K562 (cell line): Measurements from ENCODE around the gene GP1BB. TPM values are rescaled to one million over a fixed set of nuclear protein-coding genes. Genes with fewer than 3 reads are reported as not detected.
A peak's percentile ranks its signal among the peaks of the same experiment; 100 is the strongest.

Experiments
- ATAC-seq: fragments of 200-7000 bp; cut with Tn5 transposase; 3 replicates; pipeline ENCODE4 v1.9.1; 2020; ENCODE audit warnings: moderate library complexity
- BruUV-seq: library from RNA; stranded (reverse); fragments of 400-500 nt; replicated peaks from 2 replicates; lab custom pipeline; 2021; lab: Mats Ljungman, UMichigan
- CTCF ChIA-PET: fragments of 300-600 bp; formaldehyde crosslinking; extraction: SDS; loops from one replicate; lab custom pipeline; 2021; ENCODE audit warnings: low intra/inter-chr PET ratio; lab: Yijun Ruan, JAX
- POLR2A ChIA-PET: fragments of 300-600, 350-650 bp; sonication (Branson Sonifier 250); formaldehyde crosslinking; extraction: SDS; loops from one replicate; lab custom pipeline; 2021; ENCODE audit warnings: antibody characterized with exemption, inconsistent platforms; lab: Yijun Ruan, JAX
- DNase-seq, 4 experiments: peaks; one replicate each; pipeline versions ENCODE4 v3.0.0 to v3.0.0-alpha.2; 2011 to 2018; ENCODE audit warnings: low spot score in 3 of 4, mixed read lengths in 3 of 4; ENCODE audit errors: extremely low read depth in 1 of 4
- FAIRE-seq: peaks from 2 replicates; lab custom pipeline; 2011; peaks lifted over from hg19 to GRCh38; lab: Jason Lieb, UNC
- H2AFZ ChIP-seq: 2 replicates; pipeline ENCODE4 v1.6.0; 2011; ENCODE audit warnings: low read depth, low read length, control low read depth, inconsistent platforms
- H3K27ac ChIP-seq: fragments of 200-600 bp; 3 replicates; pipeline ENCODE4 v1.8.0; 2011; ENCODE audit warnings: low read depth, mild to moderate bottlenecking, control low read depth, inconsistent platforms, low read length, moderate library complexity, mixed read lengths; ENCODE audit errors: extremely low read depth
- H3K27me3 ChIP-seq, 2 experiments: fragments of 300-600 bp in 1 of 2; 2 replicates in 1 of 2; 3 replicates in 1 of 2; pipeline versions ENCODE4 v1.6.0 to v1.8.0; 2011; ENCODE audit warnings: inconsistent platforms in 2 of 2, low read length in 2 of 2, mild to moderate bottlenecking in 1 of 2, mixed read lengths in 1 of 2, moderate library complexity in 1 of 2; ENCODE audit not compliant: control insufficient read depth in 2 of 2, insufficient read depth in 2 of 2
- H3K36me3 ChIP-seq: fragments of 300-600 bp; 3 replicates; pipeline ENCODE4 v1.8.0; 2011; ENCODE audit warnings: mild to moderate bottlenecking, low read length, inconsistent platforms; ENCODE audit not compliant: control insufficient read depth, insufficient read depth
- H3K4me1 ChIP-seq, 2 experiments: fragments of 200-600 bp in 1 of 2; replicated peaks in 1 of 2; 2 replicates in 1 of 2; 3 replicates in 1 of 2; pipeline versions ENCODE4 v1.5.1 to v1.8.0; 2011; ENCODE audit warnings: inconsistent platforms in 2 of 2, low read length in 2 of 2, mild to moderate bottlenecking in 1 of 2, mixed read lengths in 1 of 2, moderate library complexity in 1 of 2; ENCODE audit not compliant: control insufficient read depth in 2 of 2, insufficient read depth in 2 of 2
- H3K4me2 ChIP-seq: 2 replicates; pipeline ENCODE4 v1.6.1; 2011; ENCODE audit warnings: low read length, control low read depth, inconsistent platforms, mixed read lengths; ENCODE audit not compliant: insufficient read depth
- H3K4me3 ChIP-seq: fragments of 200-600 bp; sonication (generic), shearing (Covaris generic); 2 replicates; pipeline ENCODE4 v1.5.1; 2016; ENCODE audit warnings: control low read depth, inconsistent platforms
- H3K79me2 ChIP-seq: fragments of 200-600 bp; 3 replicates; pipeline ENCODE4 v1.8.0; 2011; ENCODE audit warnings: low read length, inconsistent platforms; ENCODE audit not compliant: control insufficient read depth, insufficient read depth
- H3K9ac ChIP-seq, 2 experiments: 2 replicates each; pipeline versions ENCODE4 v1.6.0 to v1.6.1; 2011; ENCODE audit warnings: low read depth in 2 of 2, low read length in 2 of 2, control low read depth in 1 of 2, inconsistent platforms in 1 of 2, mild to moderate bottlenecking in 1 of 2, mixed read lengths in 1 of 2; ENCODE audit not compliant: insufficient read depth in 1 of 2
- H3K9me1 ChIP-seq: one replicate; pipeline ENCODE4 v1.6.0; 2011; ENCODE audit warnings: inconsistent platforms, mild to moderate bottlenecking, low read length, moderate library complexity; ENCODE audit not compliant: control insufficient read depth, insufficient read depth
- H3K9me3 ChIP-seq: replicated peaks from 2 replicates; pipeline ENCODE4 v1.5.1; 2011; ENCODE audit warnings: low read depth, low read length, inconsistent platforms; ENCODE audit not compliant: control insufficient read depth, insufficient read depth
- H4K20me1 ChIP-seq: replicated peaks from 2 replicates; pipeline ENCODE4 v1.6.1; 2011; ENCODE audit warnings: low read length, inconsistent platforms, mixed read lengths; ENCODE audit not compliant: control insufficient read depth, insufficient read depth
- CREM ChIP-seq: IDR thresholded peaks from 2 replicates; pipeline ENCODE4 v1.6.1; 2014; ENCODE audit warnings: antibody characterized with exemption, low read depth
- GABPB2 ChIP-seq: fragments of 250-450 bp; sonication (Bioruptor Pico); conservative IDR thresholded peaks from 2 replicates; pipeline ENCODE4 v1.5.1; 2021; ENCODE audit warnings: mild to moderate bottlenecking
- HEY1 ChIP-seq: fragments of 250-450 bp; sonication (Bioruptor Pico); IDR thresholded peaks from 2 replicates; pipeline ENCODE4 v1.5.0; 2020; ENCODE audit warnings: mild to moderate bottlenecking, moderate library complexity, borderline replicate concordance
- MCM3 ChIP-seq: fragments of 450-650 bp; IDR thresholded peaks from 2 replicates; pipeline ENCODE4 v1.6.1; 2016
- PHF8 ChIP-seq: fragments of 200-600 bp; sonication (generic); IDR thresholded peaks from 2 replicates; pipeline ENCODE4 v1.6.1; 2012; ENCODE audit warnings: mixed run types, mild to moderate bottlenecking, inconsistent platforms, low read length, moderate library complexity, borderline replicate concordance
- RAD51 ChIP-seq: fragments of 450-650 bp; IDR thresholded peaks from 2 replicates; pipeline ENCODE4 v1.7.1; 2016; ENCODE audit warnings: low read depth, mild to moderate bottlenecking, borderline replicate concordance
- WHSC1 ChIP-seq: IDR thresholded peaks from one replicate; pipeline ENCODE4 v1.6.1; 2012; ENCODE audit warnings: low read length, control low read depth, inconsistent platforms
- ZBTB8A ChIP-seq: fragments of 450-650 bp; IDR thresholded peaks from 2 replicates; pipeline ENCODE4 v1.6.1; 2018; ENCODE audit warnings: mild to moderate bottlenecking, moderate library complexity; ENCODE audit not compliant: partially characterized antibody
- ZNF212 ChIP-seq: fragments of 450-650 bp; formaldehyde crosslinking; IDR thresholded peaks from 2 replicates; pipeline ENCODE4 v1.4.0; 2020; ENCODE audit warnings: mild to moderate bottlenecking
- whole genome bisulfite sequencing: fragments of 100-300 bp; shearing (Covaris generic); methylation state at CpG from one replicate; pipeline ENCODE4 v1.1.6; 2016; ENCODE audit warnings: low coverage, mixed read lengths; ENCODE audit not compliant: insufficient coverage; ENCODE audit errors: missing lambda C conversion rate; 5-methylcytosine and 5-hydroxymethylcytosine counted together
- in situ Hi-C: fragments of 300-500 bp; cut with MboI; formaldehyde crosslinking; loops from 4 replicates; pipeline ENCODE4 v1.15.0; 2018; ENCODE audit warnings: inconsistent platforms, mixed read lengths
- intact Hi-C: fragments of 100-400 bp; cut with micrococcal nuclease; formaldehyde crosslinking; loops from 2 replicates; pipeline ENCODE4 v1.14.2; 2022
- polyA plus RNA-seq, 8 experiments: library from polyadenylated mRNA; depleted of rRNA in 4 of 8; stranded (reverse) in 5 of 8; unstranded in 3 of 8; fragments of >200 nt; fragmentation: Nextera tagmentation in 2 of 8; fragmentation: Illumina TruSeq in 1 of 8; extraction: Ambion mirVana in 2 of 8; extraction: Trizol in 1 of 8; gene quantifications; 2 replicates each; pipeline versions ENCODE4 v1.2.1 to v1.2.3, GENCODE V29; 2011 to 2014; ENCODE audit warnings: inconsistent platforms in 1 of 8, missing spikeins in 1 of 8
- total RNA-seq, 7 experiments: library from RNA; depleted of rRNA in 6 of 7; stranded (reverse); fragments of >200 nt in 6 of 7; fragmentation: Illumina TruSeq in 2 of 7; extraction: Trizol in 2 of 7; gene quantifications; 2 replicates each; pipeline versions ENCODE4 v1.2.1 to v1.2.3, GENCODE V29; 2011 to 2021; ENCODE audit warnings: low replicate concordance in 1 of 7
- TF ChIP-seq, protein P1 (sequence below): fragments of 450-650 bp; IDR thresholded peaks from 2 replicates; pipeline ENCODE4 v1.6.1; 2016; ENCODE audit warnings: mild to moderate bottlenecking, moderate library complexity

GP1BB gene
- total and polyA plus RNA-seq, 9 of the 15 experiments (the other 6 are each of a cell fraction or from before 2014, with no cell fraction given) = 0.69 to 162 (median 2.8) TPM

GRCh38 chr22:19770349-19771220 lies 47.2 kb downstream of the GP1BB start:
- H3K79me2 ChIP-seq = no peaks in the 10 kb centered on the region
- no peak for ATAC-seq
- peaks cover 28 to 84% of the 10 kb centered on the region in 2 experiments for H3K4me1 ChIP-seq
- 0 out of 2 replicates have a peak, but pooled peaks cover 3% of the 10 kb centered on the region for H4K20me1 ChIP-seq
- no peaks in the 10 kb centered on the region for H3K9me1 ChIP-seq
- WGBS = 49% methylated on average over 25 of the region's 25 CpGs
- CTCF ChIA-PET = no interaction called here
- DNase-seq = no peak
- H2AFZ ChIP-seq = no peak overlapping the region
- no peak for FAIRE-seq
- intact Hi-C loops (no loop called here), in situ Hi-C loops (no loop called here)
- H3K27me3 ChIP-seq = peaks cover 0 to 10% of the 10 kb centered on the region in 2 experiments; a peak in 2 of 5 replicates
- H3K36me3 ChIP-seq = peaks cover under 1% of the 10 kb centered on the region; the same call in 1 of the 3 replicates
- H3K4me3 ChIP-seq = no peak overlapping the region
- H3K4me2 ChIP-seq = no peak overlapping the region
- H3K9ac ChIP-seq = peak overlapping the region in 1 of 2 experiments; percentile 46; a peak in 2 of 4 replicates
- POLR2A ChIA-PET = interaction anchor here (0.5 to 12.4 kb wide), 20 partner anchors 8 to 1857 kb away, joined by 3 to 205 read pairs (median 4); partner anchors contain the start of gene DGCR6
- H3K27ac ChIP-seq = no peak overlapping the region
- no TSS peak for BruUV-seq
- no peaks in the 10 kb centered on the region for H3K9me3 ChIP-seq
- TF ChIP-seq, protein P1, sequence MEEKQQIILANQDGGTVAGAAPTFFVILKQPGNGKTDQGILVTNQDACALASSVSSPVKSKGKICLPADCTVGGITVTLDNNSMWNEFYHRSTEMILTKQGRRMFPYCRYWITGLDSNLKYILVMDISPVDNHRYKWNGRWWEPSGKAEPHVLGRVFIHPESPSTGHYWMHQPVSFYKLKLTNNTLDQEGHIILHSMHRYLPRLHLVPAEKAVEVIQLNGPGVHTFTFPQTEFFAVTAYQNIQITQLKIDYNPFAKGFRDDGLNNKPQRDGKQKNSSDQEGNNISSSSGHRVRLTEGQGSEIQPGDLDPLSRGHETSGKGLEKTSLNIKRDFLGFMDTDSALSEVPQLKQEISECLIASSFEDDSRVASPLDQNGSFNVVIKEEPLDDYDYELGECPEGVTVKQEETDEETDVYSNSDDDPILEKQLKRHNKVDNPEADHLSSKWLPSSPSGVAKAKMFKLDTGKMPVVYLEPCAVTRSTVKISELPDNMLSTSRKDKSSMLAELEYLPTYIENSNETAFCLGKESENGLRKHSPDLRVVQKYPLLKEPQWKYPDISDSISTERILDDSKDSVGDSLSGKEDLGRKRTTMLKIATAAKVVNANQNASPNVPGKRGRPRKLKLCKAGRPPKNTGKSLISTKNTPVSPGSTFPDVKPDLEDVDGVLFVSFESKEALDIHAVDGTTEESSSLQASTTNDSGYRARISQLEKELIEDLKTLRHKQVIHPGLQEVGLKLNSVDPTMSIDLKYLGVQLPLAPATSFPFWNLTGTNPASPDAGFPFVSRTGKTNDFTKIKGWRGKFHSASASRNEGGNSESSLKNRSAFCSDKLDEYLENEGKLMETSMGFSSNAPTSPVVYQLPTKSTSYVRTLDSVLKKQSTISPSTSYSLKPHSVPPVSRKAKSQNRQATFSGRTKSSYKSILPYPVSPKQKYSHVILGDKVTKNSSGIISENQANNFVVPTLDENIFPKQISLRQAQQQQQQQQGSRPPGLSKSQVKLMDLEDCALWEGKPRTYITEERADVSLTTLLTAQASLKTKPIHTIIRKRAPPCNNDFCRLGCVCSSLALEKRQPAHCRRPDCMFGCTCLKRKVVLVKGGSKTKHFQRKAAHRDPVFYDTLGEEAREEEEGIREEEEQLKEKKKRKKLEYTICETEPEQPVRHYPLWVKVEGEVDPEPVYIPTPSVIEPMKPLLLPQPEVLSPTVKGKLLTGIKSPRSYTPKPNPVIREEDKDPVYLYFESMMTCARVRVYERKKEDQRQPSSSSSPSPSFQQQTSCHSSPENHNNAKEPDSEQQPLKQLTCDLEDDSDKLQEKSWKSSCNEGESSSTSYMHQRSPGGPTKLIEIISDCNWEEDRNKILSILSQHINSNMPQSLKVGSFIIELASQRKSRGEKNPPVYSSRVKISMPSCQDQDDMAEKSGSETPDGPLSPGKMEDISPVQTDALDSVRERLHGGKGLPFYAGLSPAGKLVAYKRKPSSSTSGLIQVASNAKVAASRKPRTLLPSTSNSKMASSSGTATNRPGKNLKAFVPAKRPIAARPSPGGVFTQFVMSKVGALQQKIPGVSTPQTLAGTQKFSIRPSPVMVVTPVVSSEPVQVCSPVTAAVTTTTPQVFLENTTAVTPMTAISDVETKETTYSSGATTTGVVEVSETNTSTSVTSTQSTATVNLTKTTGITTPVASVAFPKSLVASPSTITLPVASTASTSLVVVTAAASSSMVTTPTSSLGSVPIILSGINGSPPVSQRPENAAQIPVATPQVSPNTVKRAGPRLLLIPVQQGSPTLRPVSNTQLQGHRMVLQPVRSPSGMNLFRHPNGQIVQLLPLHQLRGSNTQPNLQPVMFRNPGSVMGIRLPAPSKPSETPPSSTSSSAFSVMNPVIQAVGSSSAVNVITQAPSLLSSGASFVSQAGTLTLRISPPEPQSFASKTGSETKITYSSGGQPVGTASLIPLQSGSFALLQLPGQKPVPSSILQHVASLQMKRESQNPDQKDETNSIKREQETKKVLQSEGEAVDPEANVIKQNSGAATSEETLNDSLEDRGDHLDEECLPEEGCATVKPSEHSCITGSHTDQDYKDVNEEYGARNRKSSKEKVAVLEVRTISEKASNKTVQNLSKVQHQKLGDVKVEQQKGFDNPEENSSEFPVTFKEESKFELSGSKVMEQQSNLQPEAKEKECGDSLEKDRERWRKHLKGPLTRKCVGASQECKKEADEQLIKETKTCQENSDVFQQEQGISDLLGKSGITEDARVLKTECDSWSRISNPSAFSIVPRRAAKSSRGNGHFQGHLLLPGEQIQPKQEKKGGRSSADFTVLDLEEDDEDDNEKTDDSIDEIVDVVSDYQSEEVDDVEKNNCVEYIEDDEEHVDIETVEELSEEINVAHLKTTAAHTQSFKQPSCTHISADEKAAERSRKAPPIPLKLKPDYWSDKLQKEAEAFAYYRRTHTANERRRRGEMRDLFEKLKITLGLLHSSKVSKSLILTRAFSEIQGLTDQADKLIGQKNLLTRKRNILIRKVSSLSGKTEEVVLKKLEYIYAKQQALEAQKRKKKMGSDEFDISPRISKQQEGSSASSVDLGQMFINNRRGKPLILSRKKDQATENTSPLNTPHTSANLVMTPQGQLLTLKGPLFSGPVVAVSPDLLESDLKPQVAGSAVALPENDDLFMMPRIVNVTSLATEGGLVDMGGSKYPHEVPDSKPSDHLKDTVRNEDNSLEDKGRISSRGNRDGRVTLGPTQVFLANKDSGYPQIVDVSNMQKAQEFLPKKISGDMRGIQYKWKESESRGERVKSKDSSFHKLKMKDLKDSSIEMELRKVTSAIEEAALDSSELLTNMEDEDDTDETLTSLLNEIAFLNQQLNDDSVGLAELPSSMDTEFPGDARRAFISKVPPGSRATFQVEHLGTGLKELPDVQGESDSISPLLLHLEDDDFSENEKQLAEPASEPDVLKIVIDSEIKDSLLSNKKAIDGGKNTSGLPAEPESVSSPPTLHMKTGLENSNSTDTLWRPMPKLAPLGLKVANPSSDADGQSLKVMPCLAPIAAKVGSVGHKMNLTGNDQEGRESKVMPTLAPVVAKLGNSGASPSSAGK = no peak
- no peak for TF ChIP-seq RAD51
- peak; percentile 18; the same call in 1 of the 2 replicates for TF ChIP-seq PHF8
- TF ChIP-seq ZBTB8A = no peak
- peak; percentile 54 for TF ChIP-seq WHSC1
- TF ChIP-seq MCM3 = no peak
- no peak for TF ChIP-seq CREM
- no peak for TF ChIP-seq ZNF212 (CRISPR knock-in tag)
- TF ChIP-seq GABPB2 = no peak
- no peak for TF ChIP-seq HEY1 (CRISPR knock-in tag)
